K562 (cell line): ENCODE results near the gene DLAT. TPM values are rescaled to one million over a fixed set of nuclear protein-coding genes. Genes with fewer than 3 reads are reported as not detected.

Experiments
- CC2D1A ChIP-seq: fragments of 450-650 bp; IDR thresholded peaks from 2 replicates; pipeline ENCODE4 v1.6.1; 2017; ENCODE audit warnings: mild to moderate bottlenecking
- CHD1 ChIP-seq: fragments of 200-600 bp; sonication (generic); IDR thresholded peaks from one replicate; pipeline ENCODE4 v1.6.1; 2012; ENCODE audit warnings: mild to moderate bottlenecking, moderate library complexity, low read length, inconsistent platforms
- CREB1 ChIP-seq, 2 experiments: sonication (generic) in 1 of 2; formaldehyde crosslinking in 1 of 2; IDR thresholded peaks; 2 replicates each; pipeline versions ENCODE4 v1.6.1 to v1.8.0; 2012 to 2022; ENCODE audit warnings: inconsistent platforms in 1 of 2, mild to moderate bottlenecking in 1 of 2, missing genetic modification reagents in 1 of 2, moderate library complexity in 1 of 2
- DACH1 ChIP-seq: fragments of 450-650 bp; IDR thresholded peaks from 2 replicates; pipeline ENCODE4 v1.6.1; 2018; ENCODE audit not compliant: partially characterized antibody
- E2F3 ChIP-seq: fragments of 250-450 bp; sonication (Bioruptor Pico); IDR thresholded peaks from 2 replicates; pipeline ENCODE4 v1.4.0; 2020; ENCODE audit warnings: mild to moderate bottlenecking
- ELF4 ChIP-seq: fragments of 450-650 bp; formaldehyde crosslinking; IDR thresholded peaks from 2 replicates; pipeline ENCODE4 v1.4.0; 2022; ENCODE audit warnings: missing genetic modification characterization
- ELK3 ChIP-seq: fragments of 450-650 bp; formaldehyde crosslinking; IDR thresholded peaks from 2 replicates; pipeline ENCODE4 v1.4.0; 2020; ENCODE audit warnings: mild to moderate bottlenecking
- GABPB1 ChIP-seq: sonication (generic); formaldehyde crosslinking; IDR thresholded peaks from 2 replicates; pipeline ENCODE4 v1.8.0; 2022; ENCODE audit warnings: mild to moderate bottlenecking, missing genetic modification reagents
- GMEB1 ChIP-seq: fragments of 250-450 bp; sonication (Bioruptor Pico); IDR thresholded peaks from 2 replicates; pipeline ENCODE4 v1.4.0; 2020; ENCODE audit warnings: mild to moderate bottlenecking
- ID3 ChIP-seq, 2 experiments: fragments of 250-450 bp in 1 of 2; fragments of 450-650 bp in 1 of 2; sonication (Bioruptor Pico) in 1 of 2; IDR thresholded peaks; 2 replicates each; pipeline versions ENCODE4 v1.6.1 to v1.8.0; 2016 to 2021; ENCODE audit warnings: mild to moderate bottlenecking in 2 of 2, moderate library complexity in 2 of 2, missing compliant biosample characterization in 1 of 2, missing genetic modification characterization in 1 of 2
- NFRKB ChIP-seq: fragments of 450-650 bp; IDR thresholded peaks from 2 replicates; pipeline ENCODE4 v1.6.1; 2016; ENCODE audit warnings: low read depth
- RAD21 ChIP-seq, 2 experiments: fragments of 250-450 bp in 1 of 2; fragments of 450-650 bp in 1 of 2; sonication (Bioruptor Pico) in 1 of 2; formaldehyde crosslinking in 1 of 2; IDR thresholded peaks in 1 of 2; conservative IDR thresholded peaks in 1 of 2; 2 replicates each; pipeline versions ENCODE4 v1.4.0 to v1.8.0; 2020 to 2022; ENCODE audit warnings: mild to moderate bottlenecking in 2 of 2, moderate library complexity in 1 of 2
- TOE1 ChIP-seq, 2 experiments: fragments of 450-650 bp in 1 of 2; sonication (generic) in 1 of 2; formaldehyde crosslinking in 1 of 2; IDR thresholded peaks; 2 replicates each; pipeline versions ENCODE4 v1.7.1 to v1.8.0; 2016 to 2022; ENCODE audit warnings: borderline replicate concordance in 2 of 2, mild to moderate bottlenecking in 2 of 2, antibody characterized with exemption in 1 of 2, inconsistent platforms in 1 of 2, low read depth in 1 of 2, missing genetic modification reagents in 1 of 2, moderate library complexity in 1 of 2
- ZNF512 ChIP-seq: IDR thresholded peaks from 2 replicates; pipeline ENCODE4 v1.6.1; 2016; ENCODE audit warnings: missing genetic modification characterization, missing compliant biosample characterization
- polyA plus RNA-seq, 8 experiments: library from polyadenylated mRNA; depleted of rRNA in 4 of 8; stranded (reverse) in 5 of 8; unstranded in 3 of 8; fragments of >200 nt; fragmentation: Nextera tagmentation in 2 of 8; fragmentation: Illumina TruSeq in 1 of 8; extraction: Ambion mirVana in 2 of 8; extraction: Trizol in 1 of 8; gene quantifications; 2 replicates each; pipeline versions ENCODE4 v1.2.1 to v1.2.3, GENCODE V29; 2011 to 2014; ENCODE audit warnings: inconsistent platforms in 1 of 8, missing spikeins in 1 of 8
- total RNA-seq, 7 experiments: library from RNA; depleted of rRNA in 6 of 7; stranded (reverse); fragments of >200 nt in 6 of 7; fragmentation: Illumina TruSeq in 2 of 7; extraction: Trizol in 2 of 7; gene quantifications; 2 replicates each; pipeline versions ENCODE4 v1.2.1 to v1.2.3, GENCODE V29; 2011 to 2021; ENCODE audit warnings: low replicate concordance in 1 of 7
- TF ChIP-seq, protein P1 (sequence below): fragments of 250-450 bp; sonication (Bioruptor Pico); IDR thresholded peaks from 2 replicates; pipeline ENCODE4 v1.8.0; 2021; ENCODE audit warnings: moderate library complexity, mild to moderate bottlenecking, inconsistent platforms
- TF ChIP-seq, protein P2 (sequence below): fragments of 450-650 bp; formaldehyde crosslinking; IDR thresholded peaks from 2 replicates; pipeline ENCODE4 v1.4.0; 2022; ENCODE audit warnings: missing genetic modification characterization
- TF ChIP-seq, protein P3 (sequence below): IDR thresholded peaks from 2 replicates; pipeline ENCODE4 v1.6.1; 2011; ENCODE audit not compliant: insufficient read length; ENCODE audit errors: extremely low read depth

Gene DLAT
- total and polyA plus RNA-seq, 9 of the 15 experiments (the other 6 are each of a cell fraction or from before 2014, with no cell fraction given), result 41.7 to 152 (median 105) TPM

- TF ChIP-seq ELK3 (CRISPR knock-in tag), result no peak
- TF ChIP-seq, protein P1, sequence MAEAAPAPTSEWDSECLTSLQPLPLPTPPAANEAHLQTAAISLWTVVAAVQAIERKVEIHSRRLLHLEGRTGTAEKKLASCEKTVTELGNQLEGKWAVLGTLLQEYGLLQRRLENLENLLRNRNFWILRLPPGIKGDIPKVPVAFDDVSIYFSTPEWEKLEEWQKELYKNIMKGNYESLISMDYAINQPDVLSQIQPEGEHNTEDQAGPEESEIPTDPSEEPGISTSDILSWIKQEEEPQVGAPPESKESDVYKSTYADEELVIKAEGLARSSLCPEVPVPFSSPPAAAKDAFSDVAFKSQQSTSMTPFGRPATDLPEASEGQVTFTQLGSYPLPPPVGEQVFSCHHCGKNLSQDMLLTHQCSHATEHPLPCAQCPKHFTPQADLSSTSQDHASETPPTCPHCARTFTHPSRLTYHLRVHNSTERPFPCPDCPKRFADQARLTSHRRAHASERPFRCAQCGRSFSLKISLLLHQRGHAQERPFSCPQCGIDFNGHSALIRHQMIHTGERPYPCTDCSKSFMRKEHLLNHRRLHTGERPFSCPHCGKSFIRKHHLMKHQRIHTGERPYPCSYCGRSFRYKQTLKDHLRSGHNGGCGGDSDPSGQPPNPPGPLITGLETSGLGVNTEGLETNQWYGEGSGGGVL, result no peak
- TF ChIP-seq CC2D1A, result peak; percentile 14; the same call in 1 of the 2 replicates
- TF ChIP-seq GABPB1 (CRISPR knock-in tag), result no peak
- TF ChIP-seq ID3 (CRISPR knock-in tag; IDR thresholded peaks at IDR 0.05), result no peak
- no peak for TF ChIP-seq ID3 (tag; IDR thresholded peaks at IDR 0.05)
- no peak for TF ChIP-seq NFRKB
- no peak for TF ChIP-seq E2F3 (CRISPR knock-in tag)
- peak; percentile 66 for TF ChIP-seq DACH1
- no peak for TF ChIP-seq CHD1
- no peak for TF ChIP-seq GMEB1 (CRISPR knock-in tag)
- TF ChIP-seq CREB1 (IDR thresholded peaks at IDR 0.05), result peak; percentile 29; the same call in 1 of the 2 replicates
- no peak for TF ChIP-seq CREB1 (CRISPR knock-in tag; IDR thresholded peaks at IDR 0.05)
- TF ChIP-seq, protein P2, sequence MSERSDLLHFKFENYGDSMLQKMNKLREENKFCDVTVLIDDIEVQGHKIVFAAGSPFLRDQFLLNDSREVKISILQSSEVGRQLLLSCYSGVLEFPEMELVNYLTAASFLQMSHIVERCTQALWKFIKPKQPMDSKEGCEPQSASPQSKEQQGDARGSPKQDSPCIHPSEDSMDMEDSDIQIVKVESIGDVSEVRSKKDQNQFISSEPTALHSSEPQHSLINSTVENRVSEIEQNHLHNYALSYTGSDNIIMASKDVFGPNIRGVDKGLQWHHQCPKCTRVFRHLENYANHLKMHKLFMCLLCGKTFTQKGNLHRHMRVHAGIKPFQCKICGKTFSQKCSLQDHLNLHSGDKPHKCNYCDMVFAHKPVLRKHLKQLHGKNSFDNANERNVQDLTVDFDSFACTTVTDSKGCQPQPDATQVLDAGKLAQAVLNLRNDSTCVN (CRISPR knock-in tag), result no peak
- TF ChIP-seq TOE1 (IDR thresholded peaks at IDR 0.05; ENCODE audit: borderline replicate concordance), result no peak
- TF ChIP-seq TOE1 (CRISPR knock-in tag; IDR thresholded peaks at IDR 0.05; ENCODE audit: borderline replicate concordance, low read depth), result no peak
- no peak for TF ChIP-seq ELF4
- TF ChIP-seq, protein P3, sequence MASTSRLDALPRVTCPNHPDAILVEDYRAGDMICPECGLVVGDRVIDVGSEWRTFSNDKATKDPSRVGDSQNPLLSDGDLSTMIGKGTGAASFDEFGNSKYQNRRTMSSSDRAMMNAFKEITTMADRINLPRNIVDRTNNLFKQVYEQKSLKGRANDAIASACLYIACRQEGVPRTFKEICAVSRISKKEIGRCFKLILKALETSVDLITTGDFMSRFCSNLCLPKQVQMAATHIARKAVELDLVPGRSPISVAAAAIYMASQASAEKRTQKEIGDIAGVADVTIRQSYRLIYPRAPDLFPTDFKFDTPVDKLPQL, result no peak
- TF ChIP-seq RAD21 (CRISPR knock-in tag; conservative IDR thresholded peaks at IDR 0.05 in 1 of 2, IDR thresholded peaks at IDR 0.05 in 1 of 2), result no peak
- no peak for TF ChIP-seq ZNF512
These were observed 19.8 kb downstream of the DLAT start (continued) for GRCh38 chr11:112044961-112045360.
